WTC11 (cell line): ENCODE data around the gene STK32C.

Source experiments
- ETV6 ChIP-seq: sonication (generic); formaldehyde crosslinking; IDR thresholded peaks from 2 replicates; pipeline ENCODE4 v1.8.1; 2022; ENCODE audit warnings: mild to moderate bottlenecking, missing genetic modification reagents
- GABPB1 ChIP-seq: sonication (generic); formaldehyde crosslinking; IDR thresholded peaks from 2 replicates; pipeline ENCODE4 v1.8.1; 2023; ENCODE audit warnings: mild to moderate bottlenecking, missing genetic modification reagents
- IRF2 ChIP-seq: sonication (generic); formaldehyde crosslinking; IDR thresholded peaks from 2 replicates; pipeline ENCODE4 v1.8.0; 2022; ENCODE audit warnings: low read depth, missing genetic modification reagents, borderline replicate concordance
- TF ChIP-seq, protein P1 (sequence below): sonication (generic); formaldehyde crosslinking; IDR thresholded peaks from 2 replicates; pipeline ENCODE4 v1.8.0; 2022; ENCODE audit warnings: mild to moderate bottlenecking, missing genetic modification reagents
- TF ChIP-seq, protein P2 (sequence below): fragments of 250-450 bp; sonication (Bioruptor Pico); IDR thresholded peaks from 2 replicates; pipeline ENCODE4 v1.9.0; 2021; ENCODE audit warnings: mild to moderate bottlenecking
- TF ChIP-seq, protein P3 (sequence below): fragments of 200-600 bp; IDR thresholded peaks from 2 replicates; pipeline ENCODE4 v1.8.0; 2022; ENCODE audit warnings: antibody characterized with exemption

DNA sequence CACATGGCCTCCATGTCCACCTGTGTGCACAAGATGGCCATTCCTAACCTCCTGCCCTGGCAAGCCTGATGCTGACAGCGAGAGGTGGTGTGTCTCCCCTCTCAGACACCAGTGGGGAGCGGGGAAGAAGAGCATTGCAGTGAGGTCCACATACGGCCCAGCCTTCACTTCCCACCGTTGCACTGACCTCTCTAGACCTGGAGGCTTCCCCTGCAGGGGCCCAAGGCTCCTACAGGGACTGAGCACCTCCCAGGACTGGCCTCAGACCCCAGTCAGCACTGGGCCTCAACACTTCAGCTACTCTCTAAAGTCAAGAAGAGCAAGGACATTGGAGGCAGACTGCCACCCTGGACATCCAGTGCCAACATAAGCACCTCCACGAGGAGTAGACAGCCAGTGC lies 15.9 kb downstream of the STK32C start:
- TF ChIP-seq, protein P1, sequence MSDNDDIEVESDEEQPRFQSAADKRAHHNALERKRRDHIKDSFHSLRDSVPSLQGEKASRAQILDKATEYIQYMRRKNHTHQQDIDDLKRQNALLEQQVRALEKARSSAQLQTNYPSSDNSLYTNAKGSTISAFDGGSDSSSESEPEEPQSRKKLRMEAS (CRISPR knock-in tag) = no peak
- TF ChIP-seq ETV6 (CRISPR knock-in tag) = no peak
- TF ChIP-seq, protein P2, sequence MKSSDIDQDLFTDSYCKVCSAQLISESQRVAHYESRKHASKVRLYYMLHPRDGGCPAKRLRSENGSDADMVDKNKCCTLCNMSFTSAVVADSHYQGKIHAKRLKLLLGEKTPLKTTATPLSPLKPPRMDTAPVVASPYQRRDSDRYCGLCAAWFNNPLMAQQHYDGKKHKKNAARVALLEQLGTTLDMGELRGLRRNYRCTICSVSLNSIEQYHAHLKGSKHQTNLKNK (CRISPR knock-in tag) = no peak
- TF ChIP-seq, protein P3, sequence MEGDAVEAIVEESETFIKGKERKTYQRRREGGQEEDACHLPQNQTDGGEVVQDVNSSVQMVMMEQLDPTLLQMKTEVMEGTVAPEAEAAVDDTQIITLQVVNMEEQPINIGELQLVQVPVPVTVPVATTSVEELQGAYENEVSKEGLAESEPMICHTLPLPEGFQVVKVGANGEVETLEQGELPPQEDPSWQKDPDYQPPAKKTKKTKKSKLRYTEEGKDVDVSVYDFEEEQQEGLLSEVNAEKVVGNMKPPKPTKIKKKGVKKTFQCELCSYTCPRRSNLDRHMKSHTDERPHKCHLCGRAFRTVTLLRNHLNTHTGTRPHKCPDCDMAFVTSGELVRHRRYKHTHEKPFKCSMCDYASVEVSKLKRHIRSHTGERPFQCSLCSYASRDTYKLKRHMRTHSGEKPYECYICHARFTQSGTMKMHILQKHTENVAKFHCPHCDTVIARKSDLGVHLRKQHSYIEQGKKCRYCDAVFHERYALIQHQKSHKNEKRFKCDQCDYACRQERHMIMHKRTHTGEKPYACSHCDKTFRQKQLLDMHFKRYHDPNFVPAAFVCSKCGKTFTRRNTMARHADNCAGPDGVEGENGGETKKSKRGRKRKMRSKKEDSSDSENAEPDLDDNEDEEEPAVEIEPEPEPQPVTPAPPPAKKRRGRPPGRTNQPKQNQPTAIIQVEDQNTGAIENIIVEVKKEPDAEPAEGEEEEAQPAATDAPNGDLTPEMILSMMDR = no peak
- TF ChIP-seq IRF2 (CRISPR knock-in tag) = no peak
- no peak for TF ChIP-seq GABPB1 (CRISPR knock-in tag)
